Tongue (tissue), 2 donors: Measurements from ENCODE around the gene IL1RAPL1. TPM values are rescaled to one million over a fixed set of nuclear protein-coding genes. Genes with fewer than 3 reads are reported as not detected.
"Not testable (repeated sequence)": the region's sequence is repeated elsewhere in the genome, so short reads cannot be mapped to it uniquely, and the experiment has no call there.

Source experiments
- DNase-seq: peaks from one replicate; pipeline ENCODE4 v3.0.0-alpha.2; 2015
- total RNA-seq: library from RNA; depleted of rRNA; stranded (reverse); fragments of >200 nt; gene quantifications from one replicate; pipeline ENCODE4 v1.2.3, GENCODE V29; 2014

IL1RAPL1 gene
- total RNA-seq, 1 donor from 2014 or later: 4.8 TPM

DNA sequence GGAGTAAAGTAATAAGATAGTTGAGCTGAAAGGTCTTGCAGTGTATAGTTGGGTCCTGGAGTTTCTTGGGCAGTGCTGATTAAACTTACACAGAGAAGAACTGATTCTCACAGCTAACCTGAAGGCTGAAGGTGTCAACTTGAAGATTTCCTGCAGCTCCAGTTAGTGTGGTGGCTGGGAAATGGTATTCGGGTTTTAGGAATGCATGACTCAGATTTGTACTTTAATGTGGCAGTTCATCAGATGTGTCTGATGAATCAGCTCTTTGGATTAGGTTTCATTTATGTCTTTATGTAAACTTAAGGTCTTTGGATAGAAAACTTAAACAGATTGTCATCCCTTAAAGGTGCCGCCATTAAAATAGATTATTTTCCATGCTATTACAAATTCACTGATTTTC, 200.0 kb downstream of the IL1RAPL1 start:
- no peak for DNase-seq

GRCh38 chrX:28800671-28801070, 213.4 kb downstream of the IL1RAPL1 start:
- DNase-seq: not testable (repeated sequence)

GRCh38 chrX:28802625-28803024, 215.4 kb downstream of the IL1RAPL1 start:
- no peak for DNase-seq

DNA sequence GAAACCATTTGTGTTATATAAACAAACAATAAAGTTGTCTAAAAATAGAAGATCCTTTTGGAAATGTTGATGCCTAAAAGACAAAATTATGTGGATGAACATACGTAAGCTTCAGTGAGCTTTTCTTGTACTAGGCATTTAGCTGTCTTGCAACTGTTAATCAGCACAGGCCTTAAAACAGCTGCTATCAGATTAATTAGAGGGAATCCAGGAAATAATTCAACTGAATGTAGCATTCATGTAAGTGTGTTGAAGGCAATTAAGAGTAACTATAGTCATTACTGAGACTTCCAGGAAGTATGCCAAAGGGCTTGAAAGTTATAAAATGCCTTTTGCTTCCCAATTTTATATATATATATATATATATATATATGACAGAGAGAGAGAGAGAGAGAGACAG, 248.7 kb downstream of the IL1RAPL1 start:
- DNase-seq: peak; percentile 1

DNA sequence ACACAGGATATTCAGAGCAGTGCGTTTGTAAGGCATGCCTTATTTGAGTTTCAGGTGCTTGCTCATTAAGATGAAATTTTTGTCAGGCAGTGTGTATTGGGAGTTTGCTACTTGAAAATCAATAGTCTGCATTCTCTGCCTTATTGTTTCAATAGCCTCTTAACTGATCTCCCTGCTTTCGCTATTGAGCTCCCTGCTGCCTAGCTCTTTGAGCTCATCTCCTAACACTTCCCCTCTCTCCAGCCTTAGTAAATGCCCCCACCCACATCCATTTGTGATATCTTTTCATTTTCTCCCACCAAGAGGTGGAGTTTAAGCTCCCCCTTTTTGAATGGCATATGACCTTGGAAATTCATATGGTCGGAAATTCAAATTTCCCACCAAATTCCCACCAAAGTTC, 256.6 kb downstream of the IL1RAPL1 start:
- DNase-seq: no peak

GRCh38 chrX:28847423-28847822, 260.2 kb downstream of the IL1RAPL1 start:
- peak; percentile 0 for DNase-seq

GRCh38 chrX:28848707-28849106, 261.5 kb downstream of the IL1RAPL1 start:
- DNase-seq: no peak

DNA sequence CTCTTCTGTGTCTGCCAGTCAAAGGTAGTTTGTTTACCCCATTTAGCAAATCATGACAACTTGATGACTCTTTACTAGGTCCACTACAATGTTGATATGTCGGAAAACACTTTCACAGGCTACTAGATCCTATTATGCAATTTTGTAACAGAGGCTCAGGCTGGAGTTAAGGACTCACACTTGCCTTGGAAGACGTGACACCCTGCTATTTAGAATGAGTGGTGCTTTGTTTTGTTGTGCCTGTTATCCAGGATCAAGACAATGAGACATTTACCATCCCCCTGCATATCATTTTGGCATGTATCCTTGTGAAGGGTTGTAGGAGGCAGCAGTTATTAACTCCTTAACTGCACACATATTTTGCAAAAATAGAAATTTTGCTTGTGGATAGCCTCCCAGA, 263.7 kb downstream of the IL1RAPL1 start:
- no peak for DNase-seq

DNA sequence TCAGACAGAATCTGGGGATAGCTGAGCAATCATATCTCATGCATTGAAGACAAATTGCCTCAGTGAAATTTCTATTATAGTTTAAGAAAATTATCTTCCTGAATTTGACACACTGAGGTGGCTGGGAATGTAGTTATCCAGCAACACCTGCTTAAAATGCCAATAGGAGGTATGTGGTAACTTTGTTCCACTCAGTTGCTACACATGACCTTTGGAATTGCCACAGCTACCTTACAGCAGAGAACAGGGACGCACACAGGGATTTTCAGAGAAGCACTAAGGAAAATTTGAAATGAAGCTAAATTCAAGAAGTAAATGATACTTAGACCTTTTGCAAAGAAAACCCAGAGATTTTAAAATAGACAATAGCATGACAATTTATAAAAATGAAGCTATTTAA, 264.6 kb downstream of the IL1RAPL1 start:
- DNase-seq: no peak

GRCh38 chrX:28854637-28855036, 267.4 kb downstream of the IL1RAPL1 start:
- no peak for DNase-seq

DNA sequence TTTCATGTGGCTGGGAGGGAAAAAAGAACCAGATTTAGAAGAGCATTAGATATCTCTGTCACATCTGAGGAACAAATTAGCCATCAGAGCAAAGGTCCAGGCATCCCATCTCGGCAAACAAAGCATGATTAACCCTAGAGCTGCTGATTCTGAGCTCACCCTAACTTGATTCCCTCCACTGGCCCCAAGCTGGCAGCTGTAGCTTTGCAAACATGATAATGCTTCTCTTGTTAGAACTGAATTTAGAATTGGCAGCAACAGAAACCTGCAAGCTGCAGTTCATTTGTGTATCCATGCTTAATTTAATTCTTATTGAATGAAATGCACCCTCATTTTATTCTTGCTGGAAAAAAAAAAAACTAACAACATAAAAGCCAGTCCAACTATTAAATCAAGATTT, 289.2 kb downstream of the IL1RAPL1 start:
- DNase-seq: peak; percentile 2

- no peak for DNase-seq
These were observed 289.7 kb downstream of the IL1RAPL1 start for GRCh38 chrX:28876901-28877300.

DNA sequence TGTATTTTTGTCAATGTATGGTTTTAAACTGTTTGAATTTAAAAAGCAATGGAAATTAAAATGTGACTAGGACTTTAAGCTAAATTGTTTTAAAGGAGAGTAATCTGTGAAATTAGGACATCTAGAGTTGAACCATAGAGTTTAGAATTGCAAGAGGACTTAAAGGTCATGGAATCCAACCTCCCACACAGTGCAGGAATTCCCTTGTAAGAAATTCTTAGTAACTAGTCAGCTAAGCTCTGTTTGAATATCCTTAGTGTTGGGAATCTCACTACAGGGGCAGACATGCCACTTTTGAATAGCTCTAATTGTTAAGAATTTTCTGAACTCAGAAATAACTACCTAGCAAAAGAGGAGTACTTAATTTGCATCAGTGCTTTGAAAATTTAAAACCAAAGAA, 292.9 kb downstream of the IL1RAPL1 start:
- no peak for DNase-seq

- DNase-seq: no peak
These were observed 297.6 kb downstream of the IL1RAPL1 start for GRCh38 chrX:28884823-28885222.

- no peak for DNase-seq
These were observed 301.2 kb downstream of the IL1RAPL1 start for GRCh38 chrX:28888416-28888815.

GRCh38 chrX:28889591-28890090, 302.4 kb downstream of the IL1RAPL1 start:
- DNase-seq: no peak

GRCh38 chrX:28901637-28902036, 314.4 kb downstream of the IL1RAPL1 start:
- no peak for DNase-seq

GRCh38 chrX:28910487-28910886, 323.2 kb downstream of the IL1RAPL1 start:
- no peak for DNase-seq

DNA sequence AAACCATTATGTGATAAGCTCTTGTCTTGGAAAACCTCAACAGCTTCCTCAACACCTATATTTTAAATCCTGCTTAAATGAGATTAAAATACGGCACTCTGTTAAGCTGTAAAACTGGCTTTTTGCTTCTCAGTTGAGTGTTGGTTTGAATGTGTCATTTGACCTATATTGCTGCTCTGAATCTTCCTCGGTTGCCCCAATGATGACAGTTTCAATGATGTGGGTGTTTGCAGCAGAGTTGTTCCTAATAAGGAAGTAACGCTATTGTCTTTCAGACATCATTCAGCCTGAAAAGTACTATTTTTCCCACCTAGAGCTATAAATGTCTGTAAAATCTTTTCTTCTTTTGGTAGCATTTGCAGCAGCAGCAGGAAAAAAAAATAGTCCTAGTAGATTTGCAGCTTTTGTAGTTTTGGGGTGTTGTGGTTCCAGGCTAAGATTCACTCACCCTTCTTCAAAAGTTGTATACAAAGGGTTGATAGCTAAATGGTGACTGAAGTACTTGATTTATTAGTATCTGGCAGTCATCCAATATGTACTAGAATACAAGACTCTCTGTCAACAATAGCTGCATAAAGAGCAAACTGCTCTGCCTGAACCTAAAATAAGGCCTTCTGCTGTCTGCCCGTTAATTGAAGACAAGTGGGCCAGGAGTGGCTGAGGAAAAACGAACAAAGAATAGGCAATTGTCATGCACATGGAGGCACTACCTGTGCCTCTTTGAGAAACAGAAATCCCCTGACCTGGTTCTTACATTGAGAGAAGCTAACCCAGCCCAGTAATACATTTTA, 333.1 kb downstream of the IL1RAPL1 start:
- no peak for DNase-seq

DNA sequence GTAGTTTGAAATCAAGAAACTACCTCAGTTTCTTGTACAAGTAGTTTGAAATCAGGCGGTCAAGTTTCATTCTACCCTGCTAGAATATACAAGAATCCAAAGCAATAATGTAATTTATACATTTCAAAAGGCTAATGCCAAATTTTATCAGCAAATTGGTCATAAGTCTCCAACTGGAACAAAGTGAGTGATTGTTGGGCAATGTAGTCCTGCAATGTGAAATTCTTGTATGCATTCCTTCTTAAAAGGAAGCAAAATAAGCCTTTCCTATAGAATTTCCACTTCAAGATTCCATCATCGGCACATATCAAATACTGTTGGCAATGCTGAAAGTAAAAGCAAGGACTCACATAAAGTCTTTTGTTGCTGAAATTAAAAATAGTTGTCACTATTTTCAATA, 334.9 kb downstream of the IL1RAPL1 start:
- DNase-seq: no peak

- DNase-seq: no peak
These were observed 359.6 kb downstream of the IL1RAPL1 start for GRCh38 chrX:28946846-28947245.

DNA sequence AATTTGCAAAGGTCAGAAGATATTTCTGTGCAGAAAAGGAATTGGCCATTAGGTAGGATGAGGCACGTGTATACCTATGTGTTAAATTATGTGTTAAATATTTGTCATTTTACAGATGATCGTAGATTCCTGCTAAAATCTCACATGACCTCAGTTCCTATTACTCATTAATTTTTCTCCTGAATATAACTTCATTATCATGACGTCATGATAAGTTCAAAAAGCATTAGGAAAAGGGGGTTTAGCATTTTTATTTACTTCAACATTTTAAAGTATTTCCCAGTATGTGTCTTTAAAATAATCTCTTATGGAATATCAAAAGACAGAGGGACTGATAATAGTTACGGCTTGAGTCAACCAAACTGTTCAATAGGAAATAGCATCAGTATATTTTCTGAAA, 372.8 kb downstream of the IL1RAPL1 start:
- DNase-seq: no peak

DNA sequence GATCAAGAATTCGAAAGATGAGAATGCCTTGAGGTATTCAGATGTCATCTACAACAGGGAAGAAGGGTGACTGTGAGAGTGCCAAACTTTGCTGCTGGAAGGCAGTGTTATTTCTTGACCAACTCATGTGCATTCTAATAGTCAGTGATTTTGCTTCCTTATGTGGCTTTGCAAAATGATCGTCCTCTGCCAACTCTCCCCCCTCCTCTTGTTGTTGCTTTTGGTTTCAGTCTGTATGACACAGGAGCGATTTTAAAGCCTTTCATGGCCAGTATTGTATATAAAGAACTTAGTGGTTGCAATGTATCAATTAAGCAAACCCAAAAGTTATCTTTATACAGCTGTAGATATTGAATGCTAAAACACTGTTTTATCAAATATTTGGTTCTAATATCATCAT, 379.1 kb downstream of the IL1RAPL1 start:
- DNase-seq: no peak

DNA sequence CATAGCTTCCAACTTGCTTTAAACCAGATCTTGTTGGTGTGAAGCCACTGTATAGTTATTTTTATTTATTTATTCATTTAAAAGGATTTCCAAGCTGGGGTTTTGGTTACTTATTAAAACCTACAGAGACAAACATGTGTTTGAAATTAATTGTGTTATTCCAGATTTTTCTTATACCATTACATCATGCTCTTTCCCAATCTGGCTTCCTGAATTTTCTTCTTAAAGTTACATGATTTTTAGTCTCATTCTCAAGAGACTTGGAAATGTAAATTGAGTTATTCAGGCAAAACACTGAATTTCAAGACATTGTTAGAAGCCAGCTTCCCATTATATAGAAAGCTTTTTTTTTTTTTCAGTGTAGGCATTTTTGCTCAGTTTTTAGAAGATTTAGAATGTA, 381.9 kb downstream of the IL1RAPL1 start:
- DNase-seq: peak; percentile 1
